T follicular helper cell (primary cell): ENCODE results near the gene GPC6.

Source experiments
- DNase-seq: peaks from one replicate; pipeline ENCODE4 v3.0.0-alpha.2; 2020; ENCODE audit warnings: low read depth

The GPC6 gene

DNA sequence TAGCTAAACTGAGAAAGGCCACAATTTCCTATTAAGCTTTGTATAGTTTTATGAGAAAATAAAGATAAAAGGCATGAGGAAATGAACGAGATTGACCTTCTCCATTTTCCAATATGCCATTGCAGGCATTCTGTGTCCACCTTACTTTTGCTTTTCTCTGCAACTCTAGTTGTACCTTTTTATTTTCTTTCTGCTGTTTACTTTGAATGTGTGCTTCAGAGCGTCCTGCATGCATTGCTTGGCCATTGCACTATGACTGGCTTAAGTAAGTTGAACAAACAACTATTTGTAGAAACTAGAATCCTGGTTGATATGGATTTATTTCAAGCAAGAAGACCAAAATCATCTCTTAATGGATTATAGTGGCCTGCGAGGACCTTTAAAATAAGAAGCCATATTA lies 510.3 kb downstream of the GPC6 start:
- DNase-seq, result no peak

DNA sequence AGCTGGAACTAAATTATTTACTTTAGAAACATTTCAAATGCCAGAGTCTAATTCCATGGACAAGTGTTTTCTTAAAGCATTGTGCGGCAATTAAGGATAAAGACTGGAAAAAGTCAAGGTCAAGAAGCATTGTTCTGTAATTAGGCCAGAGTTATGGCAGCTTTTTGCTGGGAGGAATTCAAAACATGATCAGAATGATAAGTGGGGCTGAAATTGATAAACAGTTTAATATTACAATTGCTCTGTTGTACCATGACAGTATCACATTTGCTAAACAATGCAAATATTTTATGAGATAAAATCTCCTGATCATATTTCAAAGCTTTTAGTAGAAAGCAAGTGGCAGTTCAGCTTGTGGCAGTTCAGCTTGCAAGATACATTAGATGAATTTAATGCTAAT lies 513.7 kb downstream of the GPC6 start:
- no peak for DNase-seq

DNA sequence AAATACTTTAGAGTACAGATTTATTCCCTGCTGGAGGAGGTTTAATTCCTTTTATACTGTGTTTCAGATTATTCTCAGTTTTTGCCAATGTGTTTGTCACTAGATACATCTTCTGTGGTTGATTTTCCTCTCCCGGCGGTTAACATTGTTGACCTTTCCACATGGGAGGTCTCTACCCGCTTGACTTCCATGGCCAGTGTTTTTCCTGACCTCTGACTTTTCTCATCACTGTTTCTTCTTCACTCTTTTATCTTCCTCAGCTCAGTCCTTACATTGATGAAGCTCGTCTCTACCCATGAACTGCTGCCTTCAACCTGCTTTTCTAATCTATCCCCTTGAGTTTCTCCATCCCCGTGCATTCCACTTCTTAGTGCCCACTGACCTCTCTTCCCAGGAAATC lies 517.4 kb downstream of the GPC6 start:
- DNase-seq, result no peak

DNA sequence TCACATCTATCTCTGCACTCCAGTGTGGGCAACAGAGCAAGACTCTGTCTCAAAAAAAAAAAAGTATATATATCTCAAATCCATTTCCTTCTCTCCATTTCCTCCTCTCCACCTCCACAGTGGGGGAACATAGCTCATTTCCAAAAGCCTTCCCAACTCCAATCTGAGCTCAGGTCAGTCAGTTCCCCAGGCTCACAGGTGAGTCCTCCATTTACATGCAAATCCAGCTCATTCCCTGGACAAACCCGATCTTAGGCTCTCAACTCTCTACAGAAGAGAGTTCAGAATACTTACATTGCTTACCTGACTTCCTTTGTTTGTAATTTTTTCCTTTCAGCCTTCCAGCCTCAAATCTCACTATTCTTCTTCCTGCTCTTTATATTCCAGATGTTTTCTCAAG lies 518.3 kb downstream of the GPC6 start:
- no peak for DNase-seq

DNA sequence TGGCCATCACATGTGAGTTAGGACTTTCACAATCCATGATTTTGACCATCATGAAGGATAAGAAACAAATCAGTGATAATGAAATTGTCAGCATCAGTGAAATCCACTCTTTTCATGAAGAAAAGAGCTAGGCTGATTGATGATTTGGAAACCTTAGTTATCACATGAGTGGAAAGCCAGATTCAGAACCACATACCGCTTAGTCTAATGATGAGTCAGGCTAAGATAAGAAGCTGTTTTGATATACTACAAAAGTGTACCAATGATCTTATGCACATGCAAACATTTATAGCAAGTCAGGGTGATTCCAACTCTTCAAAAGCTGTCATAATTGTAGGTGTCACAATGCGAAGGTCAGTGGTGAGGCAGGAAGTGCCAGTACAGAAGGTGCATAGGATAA lies 519.3 kb downstream of the GPC6 start:
- no peak for DNase-seq

DNA sequence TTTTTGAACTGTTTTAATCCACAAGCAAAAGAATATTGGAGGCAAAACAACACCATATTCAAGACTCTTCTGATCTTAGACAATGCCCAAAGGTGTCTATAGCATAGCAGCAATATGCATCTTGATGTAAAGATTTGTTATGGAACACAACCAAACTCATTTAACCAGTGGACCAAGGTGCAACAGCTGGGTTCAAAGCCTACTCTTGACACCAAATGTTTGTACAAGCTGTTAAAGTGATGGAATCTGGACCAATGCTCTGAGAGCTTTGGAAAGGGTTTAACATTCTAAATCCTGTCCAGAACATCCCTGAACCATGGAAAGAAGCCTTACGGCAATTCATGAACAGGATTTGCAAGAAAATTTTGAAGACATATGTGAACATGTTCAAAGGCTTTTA lies 520.0 kb downstream of the GPC6 start:
- DNase-seq, result no peak

DNA sequence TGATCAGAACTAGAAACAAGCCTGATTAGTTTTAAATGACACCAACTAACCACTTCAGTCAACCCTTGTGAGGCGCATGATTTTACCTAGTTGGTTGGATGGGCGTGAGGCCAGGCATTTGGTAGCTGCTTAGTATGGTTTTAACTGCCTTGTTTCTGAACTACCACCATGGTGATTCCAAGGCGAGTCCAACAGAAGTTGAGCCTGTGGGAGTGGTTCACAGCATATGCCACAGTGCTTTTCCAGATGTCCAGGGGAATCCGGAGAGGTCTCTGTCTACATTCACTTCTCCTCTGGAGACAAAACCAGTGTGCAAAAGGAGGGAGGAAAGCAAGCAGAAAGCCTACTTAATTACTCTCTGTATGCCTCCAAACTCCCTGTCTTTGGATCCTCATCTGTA lies 524.1 kb downstream of the GPC6 start:
- DNase-seq, result no peak

DNA sequence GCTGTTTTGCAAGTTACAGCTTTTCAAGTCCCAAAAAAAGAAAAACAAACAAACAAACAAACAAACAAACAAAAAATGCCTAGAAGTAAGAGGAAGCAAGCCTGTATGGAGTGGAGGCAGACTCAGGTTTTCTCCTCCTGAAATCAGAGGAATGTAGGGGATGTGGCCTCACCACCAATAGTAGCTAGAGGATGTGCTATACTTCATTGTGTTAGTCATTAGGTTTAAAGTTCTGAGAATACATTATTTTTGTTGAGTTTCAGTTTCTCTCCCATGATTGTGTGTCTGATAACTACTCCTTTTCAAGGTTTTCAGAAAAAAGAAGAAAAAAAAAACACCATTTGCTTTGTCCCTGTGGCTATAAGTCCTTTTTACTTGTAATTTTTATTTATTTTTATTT lies 524.5 kb downstream of the GPC6 start:
- DNase-seq, result no peak

DNA sequence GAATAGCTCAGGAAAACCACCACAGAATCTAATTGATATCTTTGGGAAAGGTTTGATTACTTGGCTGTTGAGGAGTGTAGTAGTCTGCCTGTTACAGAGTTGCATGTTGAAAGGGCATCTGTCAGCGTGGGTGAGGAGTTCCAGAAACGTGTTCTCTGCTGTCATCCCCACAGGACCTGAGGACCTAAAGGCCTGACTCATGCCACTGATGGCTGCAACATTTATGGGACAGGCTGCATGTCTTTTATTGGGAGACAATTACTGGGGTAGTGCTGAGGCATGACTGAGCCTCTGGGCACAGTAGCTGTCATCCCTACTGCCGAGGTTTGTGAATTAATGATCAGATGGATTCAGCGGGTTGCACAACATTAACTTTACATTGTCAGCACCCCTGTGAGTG lies 525.9 kb downstream of the GPC6 start:
- DNase-seq, result no peak

DNA sequence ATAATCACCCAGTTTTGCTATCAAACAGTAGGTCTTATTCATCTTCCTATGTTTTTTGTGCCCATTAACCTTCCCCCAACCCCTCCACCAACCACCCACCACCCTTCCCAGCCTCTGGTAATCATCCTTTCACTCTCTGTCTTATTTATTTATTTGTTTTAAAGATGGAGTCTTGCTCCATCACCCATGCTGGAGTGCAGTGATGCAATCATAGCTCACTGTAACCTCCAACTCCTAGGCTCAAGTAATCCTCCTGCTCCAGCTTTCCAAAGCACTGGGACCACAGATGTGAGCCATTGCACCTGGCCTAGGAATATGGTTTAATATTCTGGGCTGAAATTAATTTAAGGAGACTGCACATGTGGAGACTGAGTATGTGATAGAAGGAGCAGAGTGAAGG lies 527.0 kb downstream of the GPC6 start:
- no peak for DNase-seq

DNA sequence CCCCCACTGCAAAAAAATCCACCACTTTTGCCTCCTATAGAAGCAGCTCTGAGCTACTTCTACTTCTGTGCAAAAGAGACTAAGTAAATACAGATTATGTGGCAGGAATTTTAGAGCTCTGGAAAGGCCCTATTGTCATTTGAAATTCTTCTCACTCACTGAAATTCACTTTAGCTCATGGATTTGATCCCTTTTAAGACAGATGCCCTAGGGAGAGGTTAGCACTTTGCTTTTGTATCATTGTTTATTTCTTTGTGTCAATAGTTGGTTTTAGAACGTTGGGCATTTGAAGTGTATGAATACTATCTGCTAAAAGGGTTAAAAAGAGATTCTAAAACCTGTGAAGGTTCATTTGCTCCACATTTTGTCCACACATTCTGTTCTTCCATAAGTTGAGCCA lies 528.7 kb downstream of the GPC6 start:
- no peak for DNase-seq

DNA sequence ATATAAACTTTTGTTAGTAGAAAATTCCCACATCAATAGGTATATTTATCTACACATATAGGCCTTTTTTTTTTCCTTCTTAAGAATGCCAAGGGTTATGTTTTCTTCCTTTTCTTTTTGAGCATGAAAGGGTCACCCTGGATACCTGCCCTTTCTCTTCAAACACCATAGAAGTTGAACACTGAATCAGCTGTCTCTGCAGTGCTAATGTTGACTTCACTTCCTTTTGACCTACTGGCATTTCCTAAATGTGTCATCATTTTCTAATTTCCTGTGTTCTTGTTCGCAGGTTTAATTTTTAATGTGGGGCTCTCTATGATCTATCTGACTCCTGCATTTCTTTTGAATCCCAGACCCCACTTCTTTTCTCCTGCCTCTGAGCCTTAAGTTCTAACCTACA lies 532.0 kb downstream of the GPC6 start:
- no peak for DNase-seq

DNA sequence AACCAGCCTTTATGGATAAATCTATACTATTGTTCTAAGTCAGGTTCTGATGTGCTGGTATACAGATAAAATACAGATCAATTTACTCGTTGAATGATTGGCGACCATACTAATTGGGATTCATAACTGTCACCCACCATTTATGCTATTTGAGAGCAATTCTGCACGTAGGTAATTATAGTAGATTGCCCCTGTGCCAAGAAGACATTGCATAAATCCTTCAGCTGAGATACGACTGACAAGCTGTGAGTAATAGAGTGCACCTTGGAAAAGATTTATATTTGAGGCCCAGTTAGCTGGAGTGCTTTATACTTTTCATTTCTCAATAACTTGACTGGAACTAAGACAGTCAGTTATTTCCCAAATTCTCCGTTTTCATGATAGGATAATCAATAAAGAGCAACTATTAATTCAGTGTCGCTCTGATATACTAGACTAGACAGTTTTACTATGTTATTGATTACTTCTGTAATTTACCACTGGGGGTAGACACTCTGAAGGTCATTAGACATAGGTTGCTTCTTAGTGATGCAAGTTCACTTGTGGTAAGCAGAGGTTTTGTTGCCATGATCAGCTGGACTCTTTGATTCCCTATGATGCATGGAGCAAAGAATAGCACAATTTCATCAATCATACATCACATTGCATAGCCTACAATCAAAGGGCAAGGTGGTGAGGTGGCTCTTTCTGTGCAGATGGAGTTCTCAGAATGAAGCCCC lies 536.3 kb downstream of the GPC6 start:
- no peak for DNase-seq

DNA sequence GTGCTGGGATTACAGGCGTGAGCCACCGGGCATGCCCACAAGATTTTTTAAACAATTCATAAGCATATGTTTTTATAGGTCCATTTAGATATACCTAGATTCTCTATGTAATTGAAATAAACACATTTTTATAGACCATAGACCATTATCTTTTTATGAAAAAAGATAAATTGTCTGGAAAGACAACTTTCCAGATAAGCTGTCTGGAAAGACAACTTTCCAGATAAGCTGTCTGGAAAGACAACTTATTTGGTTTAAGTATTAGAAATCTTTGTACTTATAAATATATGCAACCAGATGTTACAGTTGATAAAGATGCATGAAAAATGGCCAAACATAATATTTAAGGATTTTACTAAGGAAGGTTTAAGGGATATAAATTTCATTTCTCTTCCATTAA lies 538.5 kb downstream of the GPC6 start:
- no peak for DNase-seq

DNA sequence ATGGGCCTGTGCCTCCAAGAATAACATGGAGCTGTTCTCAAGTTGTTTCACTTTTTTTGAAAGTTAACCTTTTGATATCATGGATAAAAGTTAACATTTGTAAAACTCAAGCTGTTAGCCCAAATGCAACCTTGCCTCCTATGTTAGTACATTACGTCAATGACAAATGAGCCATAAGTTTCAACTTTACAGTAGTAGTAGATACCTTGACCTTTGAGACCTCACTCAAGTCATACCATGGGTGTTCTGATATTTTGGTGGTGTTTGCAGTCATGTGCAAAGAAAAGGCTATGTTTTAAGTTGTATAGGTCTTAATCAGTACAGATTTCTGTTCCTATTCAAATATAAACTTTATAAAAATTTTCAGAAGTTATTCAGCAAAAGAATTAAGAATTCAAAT lies 539.2 kb downstream of the GPC6 start:
- no peak for DNase-seq

DNA sequence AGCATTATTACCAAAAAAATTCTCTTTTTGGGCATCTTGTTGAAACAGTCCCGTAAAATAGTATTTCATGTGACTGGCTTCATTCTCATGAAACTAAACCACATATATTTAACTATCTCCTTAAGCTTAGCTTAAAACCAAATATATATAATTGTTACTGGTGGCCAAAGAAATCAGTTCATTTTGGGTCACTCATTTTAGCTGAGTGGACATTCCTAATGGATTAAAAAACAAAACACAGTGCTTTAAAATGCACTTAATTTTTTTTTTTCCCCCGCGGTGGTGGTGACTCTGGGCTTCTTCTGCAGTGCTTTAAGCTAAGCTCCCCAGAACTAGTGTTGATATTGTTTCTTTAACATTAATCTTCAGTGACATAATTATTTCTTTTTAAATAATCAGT lies 540.1 kb downstream of the GPC6 start:
- no peak for DNase-seq

DNA sequence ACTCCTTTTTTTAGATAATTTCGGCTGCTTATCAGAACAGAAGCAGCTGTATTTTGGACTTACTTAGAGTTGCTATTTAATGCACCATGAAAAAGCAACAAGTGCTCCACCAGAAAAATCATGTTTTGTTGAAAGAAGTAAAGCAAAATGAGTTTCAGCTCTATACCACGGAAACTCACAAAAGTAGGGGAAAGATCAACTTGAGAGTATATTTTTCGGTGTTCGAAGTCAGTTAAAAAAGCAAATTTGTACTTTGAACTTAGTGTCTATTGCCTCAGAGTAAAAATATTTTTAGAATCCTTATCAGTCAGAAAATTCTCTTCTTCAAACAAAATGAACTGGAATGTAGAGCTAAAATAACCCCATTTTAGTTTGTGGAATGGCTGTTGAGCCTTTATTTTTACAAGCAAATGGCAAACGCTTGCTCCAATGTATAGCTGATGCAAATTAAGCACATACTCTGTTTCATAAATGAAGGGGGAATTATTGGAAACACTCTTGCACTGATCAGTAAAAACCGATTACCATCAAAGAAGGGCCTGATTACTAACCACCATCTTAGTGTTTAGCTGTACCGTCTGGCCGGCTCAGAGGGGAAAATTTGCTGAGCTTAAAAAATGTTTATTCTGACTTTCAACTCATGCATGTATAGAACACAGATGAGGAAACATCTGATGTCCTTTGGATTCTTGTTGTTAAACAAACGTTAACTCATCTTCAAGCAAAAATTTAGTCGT lies 540.7 kb downstream of the GPC6 start:
- DNase-seq, result no peak

DNA sequence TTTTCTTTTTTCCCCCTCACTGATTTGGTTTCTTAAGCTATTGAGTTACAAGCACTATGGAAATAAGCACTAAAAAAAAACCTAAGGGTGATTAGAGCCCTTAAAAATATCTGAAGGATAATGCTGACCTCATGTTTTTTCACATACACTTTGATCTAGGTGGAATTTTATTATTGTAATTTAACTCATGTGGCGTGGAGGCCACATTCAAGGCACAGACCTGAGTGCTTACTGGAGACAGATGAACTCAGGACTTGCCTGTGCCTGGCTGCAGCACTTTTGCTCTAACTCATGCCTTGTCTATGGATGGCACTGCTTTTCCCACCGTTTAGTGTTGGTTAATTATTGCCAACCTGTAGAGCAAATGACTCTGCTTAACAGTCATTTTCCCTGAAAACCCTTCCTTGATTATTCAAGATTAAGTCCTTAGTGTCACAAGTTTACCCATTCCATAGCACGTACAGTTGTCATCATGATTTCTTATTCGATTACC lies 541.4 kb downstream of the GPC6 start:
- DNase-seq, result no peak

DNA sequence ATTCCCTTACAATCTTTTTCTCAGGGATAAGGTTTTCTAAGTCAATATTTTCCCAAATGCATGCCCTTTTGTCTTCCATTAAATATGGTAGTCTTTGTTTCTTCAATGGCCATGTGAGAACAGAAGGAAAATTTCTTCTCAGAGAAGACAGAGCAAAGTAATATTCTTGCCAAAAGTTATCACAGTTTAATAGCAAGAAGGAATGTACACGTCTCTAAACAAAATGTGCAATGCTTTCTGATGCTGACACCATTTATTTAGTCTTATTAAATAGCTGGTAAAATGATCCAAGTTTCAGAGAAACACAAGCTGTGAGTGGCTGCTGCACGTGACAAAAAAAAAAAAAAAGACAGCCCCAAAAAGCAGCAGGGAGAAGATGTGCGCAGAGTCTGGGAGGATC lies 542.5 kb downstream of the GPC6 start:
- DNase-seq, result no peak

DNA sequence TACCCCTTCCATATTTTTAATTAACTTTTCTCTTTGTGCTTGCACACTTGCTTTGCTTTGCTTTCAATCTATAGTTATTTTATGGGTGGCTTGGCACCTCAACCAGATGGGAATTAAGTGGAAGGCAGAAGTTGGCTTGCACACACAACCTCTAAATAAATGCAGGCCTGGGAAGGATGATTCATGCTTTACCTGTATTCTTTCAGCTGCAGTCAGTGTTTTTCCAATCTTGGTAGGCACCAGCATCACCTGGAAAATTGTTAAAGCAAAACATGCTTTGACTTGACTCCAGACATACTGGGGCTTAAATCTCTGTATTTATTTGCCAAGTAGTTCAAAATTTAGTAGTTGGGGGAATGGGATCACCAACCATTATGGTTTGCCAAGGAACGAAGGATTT lies 543.0 kb downstream of the GPC6 start:
- DNase-seq, result no peak

DNA sequence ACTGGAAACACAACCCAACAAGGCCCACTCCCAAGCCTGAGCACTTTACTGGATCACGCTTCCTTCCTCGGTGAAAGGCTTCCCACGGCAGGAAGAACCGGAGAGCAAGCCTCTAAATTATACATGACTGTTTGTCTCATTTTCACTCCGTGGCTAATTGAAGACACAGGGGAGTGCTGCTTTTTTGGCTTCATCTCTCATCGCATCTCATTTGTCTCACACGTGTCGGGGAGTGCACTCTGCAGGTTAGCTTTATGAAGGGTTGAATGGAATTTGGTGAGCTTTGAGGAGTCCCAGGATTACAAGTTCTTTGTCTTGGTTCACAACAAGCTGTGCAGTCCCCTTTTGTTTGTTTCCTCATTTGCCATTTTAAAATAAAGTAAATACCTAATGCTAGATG lies 544.6 kb downstream of the GPC6 start:
- no peak for DNase-seq

DNA sequence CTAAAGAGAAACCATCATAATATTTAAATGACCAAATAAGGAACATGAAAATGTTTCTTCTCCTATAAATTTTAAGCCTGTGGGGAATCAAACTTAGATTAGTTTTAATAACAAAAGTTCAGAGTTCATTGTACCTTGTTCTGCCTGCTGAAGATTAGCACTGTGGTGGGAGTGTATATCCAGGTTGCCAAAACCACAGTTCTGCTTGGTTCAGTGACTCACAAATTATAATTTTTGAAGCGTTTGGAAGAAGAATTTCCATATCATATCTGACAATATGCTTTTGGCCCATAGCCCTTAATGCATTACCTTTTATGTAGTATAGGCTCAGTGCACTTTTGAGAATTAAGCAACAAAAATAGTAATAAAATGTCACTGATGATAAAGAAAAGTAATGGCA lies 545.2 kb downstream of the GPC6 start:
- no peak for DNase-seq

DNA sequence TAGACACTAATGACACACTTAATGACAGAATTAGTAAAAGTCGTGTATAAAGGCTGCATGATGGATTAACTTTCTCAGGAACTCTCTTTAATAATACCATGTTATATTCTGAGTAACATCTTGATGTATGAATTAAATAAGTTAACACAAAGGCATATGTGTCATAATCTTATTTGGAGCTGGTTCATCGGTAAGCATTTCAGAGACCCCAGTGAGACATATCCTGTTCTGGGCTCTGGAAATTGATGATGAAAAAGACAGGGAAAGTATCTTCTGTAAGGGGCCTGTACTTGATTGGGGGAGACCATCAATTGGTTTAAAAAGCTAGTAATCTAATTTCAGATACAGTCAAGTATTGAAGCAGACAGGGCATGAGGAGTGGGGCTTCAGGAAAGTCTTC lies 547.9 kb downstream of the GPC6 start:
- no peak for DNase-seq

DNA sequence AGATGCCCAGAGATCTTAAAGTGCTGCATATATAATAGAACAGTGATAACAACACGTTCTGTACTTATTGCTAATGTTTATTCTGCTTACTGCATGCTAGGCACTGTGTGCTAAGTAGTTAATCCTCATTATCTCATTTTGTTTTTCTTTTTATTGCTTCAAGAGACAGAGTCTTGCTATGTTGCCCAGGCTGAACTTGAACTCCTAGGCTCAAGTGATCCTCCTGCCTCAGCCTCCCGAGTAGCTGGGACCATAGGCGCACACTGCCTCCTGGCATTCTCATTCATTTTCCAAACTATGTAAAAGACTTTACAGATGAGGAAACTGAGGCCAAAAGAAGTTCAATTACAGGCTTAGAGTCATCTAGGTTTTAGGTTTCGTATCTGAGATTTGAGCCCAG lies 548.4 kb downstream of the GPC6 start:
- no peak for DNase-seq
